ENCODE results near the gene HES7. TPM values are rescaled to one million over a fixed set of nuclear protein-coding genes. Genes with fewer than 3 reads are reported as not detected.

Gene HES7
- polyA plus RNA-seq, 1 of the 3 experiments (the other 2 are of a cell fraction): 1.2 TPM

GRCh38 chr17:8084250-8084649, 39.7 kb downstream of the HES7 start:
- TF ChIP-seq NRF1 (IDR thresholded peaks at IDR 0.05; ENCODE audit: low read depth, low read length): no peak
- no peak for TF ChIP-seq MEF2A (IDR thresholded peaks at IDR 0.05; ENCODE audit: borderline replicate concordance, low read depth)
- no peak for TF ChIP-seq FOXM1 (IDR thresholded peaks at IDR 0.05; ENCODE audit: low read depth)
- TF ChIP-seq FOSL2 (IDR thresholded peaks at IDR 0.05; ENCODE audit: borderline replicate concordance, low read depth): no peak
- no peak for TF ChIP-seq REST (IDR thresholded peaks at IDR 0.05; ENCODE audit: low read depth, low read length)
- TF ChIP-seq RCOR1 (IDR thresholded peaks at IDR 0.05; ENCODE audit: low read length): no peak
- TF ChIP-seq RAD21 (IDR thresholded peaks at IDR 0.05; ENCODE audit: low read length): no peak
- no peak for TF ChIP-seq SIN3A (IDR thresholded peaks at IDR 0.05; ENCODE audit: borderline replicate concordance, low read depth, low read length)
- no peak for DNase-seq
- no peaks in the 10 kb centered on the region for H4K20me1 ChIP-seq (ENCODE audit: insufficient read depth)
- no peak overlapping the region for H3K4me3 ChIP-seq (ENCODE audit: low read depth in 2 of 2, low read length in 1 of 2)
- H3K27me3 ChIP-seq (ENCODE audit: insufficient read depth): peaks cover 32% of the 10 kb centered on the region; the same call in 1 of the 2 replicates
- no peaks in the 10 kb centered on the region for H3K79me2 ChIP-seq (ENCODE audit: insufficient read depth)
- H3K9ac ChIP-seq: no peak overlapping the region
- H3K27ac ChIP-seq (ENCODE audit: low read depth in 2 of 2, low read length in 1 of 2): no peak overlapping the region
- CTCF ChIA-PET: interaction anchor here (1.9 to 20.8 kb wide), 5 partner anchors 9 to 29 kb away, joined by 8 to 390 read pairs (median 158); partner anchors contain the start of gene ALOXE3
- no peaks in the 10 kb centered on the region for H3K36me3 ChIP-seq (replicated peaks in 1 of 2; ENCODE audit: control insufficient read depth in 1 of 2, insufficient read depth in 2 of 2, low read length in 1 of 2)
- no peaks in the 10 kb centered on the region for H3K9me2 ChIP-seq
- H3K4me2 ChIP-seq: no peak overlapping the region
- 74% methylated on average over 6 of the region's 6 CpGs for WGBS (ENCODE audit: low lambda C conversion rate)
- POLR2A ChIA-PET: no interaction called here
- H3K4me1 ChIP-seq (ENCODE audit: control insufficient read depth in 1 of 2, insufficient read depth in 2 of 2, low read depth in 1 of 2, low read length in 1 of 2): peaks cover 0 to 4% of the 10 kb centered on the region in 2 experiments; a peak in 1 of 4 replicates
- no peaks in the 10 kb centered on the region for H3K9me3 ChIP-seq
- H2AFZ ChIP-seq (ENCODE audit: low read depth): no peak overlapping the region
- H3F3A ChIP-seq (replicated peaks; ENCODE audit: insufficient read depth): no peaks in the 10 kb centered on the region

GRCh38 chr17:8082292-8082691, 41.6 kb downstream of the HES7 start:
- H3K27me3 ChIP-seq (ENCODE audit: insufficient read depth): peaks cover 24% of the 10 kb centered on the region; the same call in 1 of the 2 replicates
- CTCF ChIA-PET: interaction anchor here (1.1 to 20.8 kb wide), 4 partner anchors 9 to 31 kb away, joined by 4 to 390 read pairs (median 228); partner anchors contain the start of gene ALOXE3
- no peaks in the 10 kb centered on the region for H3K9me3 ChIP-seq
- no peak for TF ChIP-seq FOXM1 (IDR thresholded peaks at IDR 0.05; ENCODE audit: low read depth)
- TF ChIP-seq POLR2AphosphoS5 (IDR thresholded peaks at IDR 0.05; ENCODE audit: low read depth, low read length): no peak
- TF ChIP-seq SIN3A (IDR thresholded peaks at IDR 0.05; ENCODE audit: borderline replicate concordance, low read depth, low read length): no peak
- no peak for TF ChIP-seq TCF12 (IDR thresholded peaks at IDR 0.05)
- H3K9ac ChIP-seq: no peak overlapping the region
- POLR2A ChIA-PET: interaction anchor here (0.6 kb wide), 1 partner anchor 194 kb away, joined by 3 read pairs; no protein-coding TSS in a partner anchor
- no peaks in the 10 kb centered on the region for H4K20me1 ChIP-seq (ENCODE audit: insufficient read depth)
- DNase-seq: no peak
- 91% methylated on average over 10 of the region's 10 CpGs for WGBS (ENCODE audit: low lambda C conversion rate)
- H3K4me3 ChIP-seq (ENCODE audit: low read depth in 2 of 2, low read length in 1 of 2): no peak overlapping the region
- peaks cover 0 to 6% of the 10 kb centered on the region in 2 experiments; a peak in 1 of 4 replicates for H3K4me1 ChIP-seq (ENCODE audit: control insufficient read depth in 1 of 2, insufficient read depth in 2 of 2, low read depth in 1 of 2, low read length in 1 of 2)
- H2AFZ ChIP-seq (ENCODE audit: low read depth): no peak overlapping the region
- H3K9me2 ChIP-seq: no peaks in the 10 kb centered on the region
- no peaks in the 10 kb centered on the region for H3K79me2 ChIP-seq (ENCODE audit: insufficient read depth)
- H3K4me2 ChIP-seq: no peak overlapping the region
- H3F3A ChIP-seq (replicated peaks; ENCODE audit: insufficient read depth): no peaks in the 10 kb centered on the region
- no peaks in the 10 kb centered on the region for H3K36me3 ChIP-seq (replicated peaks in 1 of 2; ENCODE audit: control insufficient read depth in 1 of 2, insufficient read depth in 2 of 2, low read length in 1 of 2)
- H3K27ac ChIP-seq (ENCODE audit: low read depth in 2 of 2, low read length in 1 of 2): no peak overlapping the region

Data from SK-N-SH (cell line).